Activated naive CD4-positive, alpha-beta T cell treated with anti-CD3 and anti-CD28 coated beads, Interleukin-2, amount 50 U/mL, for 24 hours (primary cell): ENCODE results near the gene COPG1.

Experiments used
- H3K27ac Mint-ChIP-seq: one replicate; pipeline ENCODE4 v1.8.0; 2021; ENCODE audit warnings: mild to moderate bottlenecking, mixed read lengths
- H3K27me3 Mint-ChIP-seq: one replicate; pipeline ENCODE4 v1.8.0; 2021; ENCODE audit warnings: mixed read lengths
- H3K36me3 Mint-ChIP-seq: one replicate; pipeline ENCODE4 v1.8.0; 2021; ENCODE audit warnings: mixed read lengths
- H3K4me1 Mint-ChIP-seq: one replicate; pipeline ENCODE4 v1.8.0; 2021; ENCODE audit warnings: mixed read lengths
- H3K4me3 Mint-ChIP-seq: one replicate; pipeline ENCODE4 v1.8.0; 2021; ENCODE audit warnings: mild to moderate bottlenecking, mixed read lengths
- H3K9me3 Mint-ChIP-seq: one replicate; pipeline ENCODE4 v1.8.0; 2021; ENCODE audit warnings: mixed read lengths

The COPG1 gene

DNA sequence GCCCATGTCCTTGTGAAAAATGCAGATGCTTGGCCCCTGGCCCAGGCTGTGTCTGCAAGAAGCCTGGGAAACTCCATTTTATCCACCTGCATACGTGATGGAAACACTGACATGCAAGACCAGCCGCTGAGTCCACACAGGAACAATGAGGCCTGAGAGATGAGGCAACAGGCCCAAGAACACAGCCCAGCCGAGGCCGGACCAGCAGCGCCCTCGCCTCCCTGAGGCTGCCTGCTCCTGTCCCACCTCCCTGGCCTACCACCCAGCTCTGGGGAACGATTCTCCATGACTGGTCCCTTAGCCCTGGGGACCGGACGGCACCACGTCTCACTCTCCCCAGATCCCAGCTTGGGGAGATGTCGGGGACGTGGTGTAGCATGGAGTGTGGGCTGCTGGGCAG lies 76.7 kb downstream of the COPG1 start:
- no peak overlapping the region for H3K4me3 Mint-ChIP-seq
- H3K27me3 Mint-ChIP-seq = no peaks in the 10 kb centered on the region
- no peaks in the 10 kb centered on the region for H3K9me3 Mint-ChIP-seq
- no peak overlapping the region for H3K27ac Mint-ChIP-seq
- no peaks in the 10 kb centered on the region for H3K36me3 Mint-ChIP-seq
- no peaks in the 10 kb centered on the region for H3K4me1 Mint-ChIP-seq

DNA sequence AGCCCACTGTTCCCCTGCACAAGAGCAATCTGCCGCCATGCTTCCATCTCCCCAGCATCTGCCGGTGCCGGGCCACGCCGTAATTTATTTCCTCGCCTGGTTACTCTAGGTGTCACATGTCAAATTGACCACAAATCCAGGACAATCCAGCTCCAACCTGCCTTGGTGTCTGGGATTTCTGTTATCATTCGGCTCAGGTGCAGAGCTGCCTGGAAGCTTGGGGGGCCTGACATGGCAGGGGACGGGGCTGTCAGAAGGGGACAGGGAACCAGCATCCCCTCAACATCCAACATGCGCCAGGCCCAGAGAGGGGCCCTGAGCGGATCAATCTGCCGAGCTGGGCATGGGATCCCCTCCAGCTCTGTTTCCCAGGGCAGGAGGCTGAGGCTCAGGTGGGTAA lies 77.2 kb downstream of the COPG1 start:
- no peaks in the 10 kb centered on the region for H3K4me1 Mint-ChIP-seq
- H3K4me3 Mint-ChIP-seq = no peak overlapping the region
- H3K36me3 Mint-ChIP-seq = no peaks in the 10 kb centered on the region
- H3K27me3 Mint-ChIP-seq = no peaks in the 10 kb centered on the region
- H3K27ac Mint-ChIP-seq = no peak overlapping the region
- no peaks in the 10 kb centered on the region for H3K9me3 Mint-ChIP-seq
